ENCODE data around the gene ZNF236. TPM values are rescaled to one million over a fixed set of nuclear protein-coding genes. Genes with fewer than 3 reads are reported as not detected.

The ZNF236 gene
- total and polyA plus RNA-seq, 11 donors: 1.9 to 17.0 (median 10.4) TPM

DNA sequence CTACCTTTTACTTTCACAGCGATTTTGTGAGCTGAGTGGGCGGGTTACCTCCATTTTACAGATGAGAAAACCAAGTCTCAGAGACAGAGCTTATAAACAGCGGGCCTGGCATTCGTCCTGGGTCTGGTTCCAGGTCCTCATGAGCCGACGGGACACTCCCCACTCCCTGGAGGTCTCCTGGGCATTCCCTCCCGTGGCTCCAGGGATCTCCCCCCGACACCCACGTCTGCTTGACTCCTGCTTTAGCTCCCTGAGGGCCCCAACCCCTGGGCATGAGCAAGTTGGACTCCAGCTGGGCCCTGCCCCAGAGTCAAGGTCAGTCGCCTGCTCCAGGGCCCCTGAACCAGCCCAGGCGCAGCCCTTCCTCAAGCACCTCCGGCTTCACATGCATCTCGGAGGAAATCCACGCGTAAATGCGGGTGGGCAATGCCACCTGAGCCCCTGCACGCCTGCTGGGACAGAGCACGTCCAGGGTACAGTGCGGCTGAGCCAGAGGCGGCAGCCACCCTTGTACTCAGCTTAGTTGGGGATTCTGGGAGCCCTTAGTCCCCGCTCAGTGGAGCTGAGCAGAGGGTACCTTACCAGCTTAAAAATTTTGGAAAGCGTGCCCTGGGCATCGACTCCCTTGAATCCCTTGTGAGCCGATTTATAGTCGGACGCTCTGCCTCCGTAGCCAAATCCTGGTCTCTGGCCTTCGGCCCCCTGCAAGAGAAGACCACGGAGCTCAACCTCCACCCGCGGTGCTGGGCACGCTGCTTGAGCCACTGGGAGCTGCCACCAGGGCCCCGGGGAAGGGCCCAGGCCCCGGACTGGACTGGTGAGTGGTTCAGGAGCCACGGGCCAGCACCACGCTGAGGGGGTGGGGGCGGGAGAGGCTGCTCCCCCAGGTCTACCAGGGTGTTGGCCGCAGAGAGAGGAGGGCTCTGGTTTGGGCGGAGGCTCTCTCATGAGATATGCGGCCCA lies 162.1 kb downstream of the ZNF236 start:
- H3K27me3 ChIP-seq: no peaks in the 10 kb centered on the region
- peaks cover 0 to 4% (median 0%) of the 10 kb centered on the region in 9 donors for H3K36me3 ChIP-seq
- DNase-seq (peak in 1 of 5 donors; percentile 14), ATAC-seq (no peak)
- peaks cover 0 to 24% (median 2%) of the 10 kb centered on the region in 12 donors for H3K4me1 ChIP-seq
- H3K27ac ChIP-seq: no peak overlapping the region
- no peak overlapping the region for H3K4me3 ChIP-seq
- WGBS, 4 donors: 91 to 94% (median 93%) methylated on average over 28 to 40 of the region's 40 CpGs
- TF ChIP-seq, protein P1, sequence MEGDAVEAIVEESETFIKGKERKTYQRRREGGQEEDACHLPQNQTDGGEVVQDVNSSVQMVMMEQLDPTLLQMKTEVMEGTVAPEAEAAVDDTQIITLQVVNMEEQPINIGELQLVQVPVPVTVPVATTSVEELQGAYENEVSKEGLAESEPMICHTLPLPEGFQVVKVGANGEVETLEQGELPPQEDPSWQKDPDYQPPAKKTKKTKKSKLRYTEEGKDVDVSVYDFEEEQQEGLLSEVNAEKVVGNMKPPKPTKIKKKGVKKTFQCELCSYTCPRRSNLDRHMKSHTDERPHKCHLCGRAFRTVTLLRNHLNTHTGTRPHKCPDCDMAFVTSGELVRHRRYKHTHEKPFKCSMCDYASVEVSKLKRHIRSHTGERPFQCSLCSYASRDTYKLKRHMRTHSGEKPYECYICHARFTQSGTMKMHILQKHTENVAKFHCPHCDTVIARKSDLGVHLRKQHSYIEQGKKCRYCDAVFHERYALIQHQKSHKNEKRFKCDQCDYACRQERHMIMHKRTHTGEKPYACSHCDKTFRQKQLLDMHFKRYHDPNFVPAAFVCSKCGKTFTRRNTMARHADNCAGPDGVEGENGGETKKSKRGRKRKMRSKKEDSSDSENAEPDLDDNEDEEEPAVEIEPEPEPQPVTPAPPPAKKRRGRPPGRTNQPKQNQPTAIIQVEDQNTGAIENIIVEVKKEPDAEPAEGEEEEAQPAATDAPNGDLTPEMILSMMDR (IDR thresholded peaks at IDR 0.05): no peak
- no peak for TF ChIP-seq POLR2A (IDR thresholded peaks at IDR 0.05)
- H3K9me3 ChIP-seq: no peaks in the 10 kb centered on the region
- intact Hi-C loops (cut with DNase I): loop anchor here in 8 of 10 donors (5.0 to 10.0 kb wide), 3 partner anchors 60 to 182 kb away; no protein-coding TSS in a partner anchor

DNA sequence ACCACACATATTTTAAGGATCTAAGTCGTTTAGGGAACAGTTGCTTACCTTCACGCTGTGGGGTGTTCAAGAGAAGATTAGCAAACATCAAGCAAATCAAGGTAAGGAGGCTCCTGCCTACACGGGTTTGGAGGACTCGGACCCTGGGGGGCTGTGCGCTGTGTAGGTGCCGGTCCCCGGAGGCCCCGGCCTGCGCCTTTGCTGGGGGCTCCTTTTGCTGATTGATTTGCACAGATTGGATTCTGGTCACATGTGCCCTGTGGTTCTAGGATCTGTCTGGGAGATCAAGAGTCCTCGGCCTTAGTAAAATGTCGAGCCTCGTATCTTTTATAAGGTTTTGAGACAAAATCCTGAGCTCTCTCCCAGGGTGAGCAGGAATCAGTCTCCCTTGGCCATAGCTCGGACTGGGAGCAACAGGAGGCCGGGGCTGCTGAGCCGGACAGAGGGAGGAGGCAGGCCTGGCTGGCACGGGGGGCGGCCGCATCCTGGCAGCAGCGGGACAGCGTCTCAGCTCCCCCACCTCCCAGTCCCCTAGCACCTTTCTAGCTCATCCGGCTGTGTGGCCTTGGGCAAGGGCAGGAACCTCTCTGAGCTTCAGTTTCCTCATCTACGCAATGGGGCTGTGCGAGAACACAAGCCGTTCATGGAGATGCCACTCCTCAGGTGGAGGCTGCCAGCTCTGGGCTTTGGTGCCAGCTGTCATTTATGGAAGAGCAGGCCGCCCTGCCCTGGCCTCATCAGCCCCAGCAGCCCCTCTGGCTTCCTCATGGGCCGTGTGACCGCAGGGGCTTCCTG lies 163.0 kb downstream of the ZNF236 start:
- Histone ChIP-seq H3K27me3 (no peaks in the 10 kb centered on the region), H3K4me1 (peaks cover 0 to 24% (median 2%) of the 10 kb centered on the region in 12 donors), H3K9me3 (no peaks in the 10 kb centered on the region), H3K4me3 (no peak overlapping the region), H3K27ac (no peak overlapping the region), H3K36me3 (peaks cover 0 to 4% (median 0%) of the 10 kb centered on the region in 9 donors)
- intact Hi-C loops (cut with DNase I): loop anchor here in 1 of 10 donors (10.0 kb wide), 1 partner anchor 61 kb away; no protein-coding TSS in a partner anchor
- TF ChIP-seq, protein P1 (IDR thresholded peaks at IDR 0.05): no peak
- TF ChIP-seq POLR2A (IDR thresholded peaks at IDR 0.05): no peak
- WGBS, 4 donors: 89 to 93% (median 92%) methylated on average over 17 to 27 of the region's 27 CpGs
- peak in 1 of 5 donors; percentile 8 for DNase-seq
- ATAC-seq: no peak

DNA sequence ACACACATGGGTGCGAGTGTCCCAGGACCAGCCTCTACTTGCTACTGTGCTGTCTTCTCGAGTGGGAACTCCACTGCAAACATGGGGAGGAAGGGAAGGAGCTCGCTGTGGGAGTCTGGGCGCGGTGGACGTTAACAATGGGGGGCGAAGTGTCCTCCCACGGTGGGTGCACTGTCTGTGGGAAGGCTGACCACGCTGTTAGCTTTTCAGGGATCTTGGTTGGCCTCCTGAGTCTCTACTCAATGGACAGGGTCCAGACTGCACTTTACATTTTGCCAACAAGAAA lies 163.5 kb downstream of the ZNF236 start:
- Histone ChIP-seq H3K4me1 (peaks cover 0 to 28% (median 2%) of the 10 kb centered on the region in 12 donors), H3K36me3 (peaks cover 0 to 4% (median 0%) of the 10 kb centered on the region in 9 donors), H3K27me3 (no peaks in the 10 kb centered on the region), H3K27ac (no peak overlapping the region), H3K9me3 (no peaks in the 10 kb centered on the region), H3K4me3 (no peak overlapping the region)
- 91 to 93% (median 92%) methylated on average over 9 of the region's 9 CpGs for WGBS, 4 donors
- TF ChIP-seq POLR2A (IDR thresholded peaks at IDR 0.05): no peak
- TF ChIP-seq, protein P1 (IDR thresholded peaks at IDR 0.05): no peak
- intact Hi-C loops (cut with DNase I): loop anchor here in 1 of 10 donors (10.0 kb wide), 1 partner anchor 61 kb away; no protein-coding TSS in a partner anchor
- DNase-seq (peak in 1 of 5 donors; percentile 8), ATAC-seq (no peak)
